ENCODE measurements around the gene ATMIN. TPM values are rescaled to one million over a fixed set of nuclear protein-coding genes. Genes with fewer than 3 reads are reported as not detected.

The ATMIN gene
- total and polyA plus RNA-seq, 9 donors, result 15.6 to 39.5 (median 33.8) TPM

GRCh38 chr16:81003610-81004460, 31.8 kb upstream of the ATMIN start:
- intact Hi-C loops (cut with DNase I), result loop anchor here in 1 of 4 donors (10.0 kb wide), 1 partner anchor 731 kb away; no protein-coding TSS in a partner anchor
- 42 to 61% (median 44%) methylated on average over 11 of the region's 11 CpGs for WGBS, 3 donors
- no peaks in the 10 kb centered on the region for H3K27me3 ChIP-seq
- peak in 1 of 5 donors; percentile 25 for DNase-seq
- no peak overlapping the region for H3K4me3 ChIP-seq
- H3K27ac ChIP-seq, result peak overlapping the region in 1 of 2 donors; percentile 58
- no peaks in the 10 kb centered on the region for H3K36me3 ChIP-seq
- no peak for TF ChIP-seq EP300 (IDR thresholded peaks at IDR 0.05)
- no peaks in the 10 kb centered on the region for H3K9me3 ChIP-seq
- H3K4me1 ChIP-seq (ENCODE audit: insufficient read depth), result peaks cover 9% of the 10 kb centered on the region

- intact Hi-C loops (cut with DNase I), result loop anchor here in 1 of 4 donors (10.0 kb wide), 1 partner anchor 730 kb away; no protein-coding TSS in a partner anchor
- Histone ChIP-seq H3K4me3 (peak overlapping the region; percentile 7), H3K27ac (peak overlapping the region in 1 of 2 donors; percentile 58), H3K27me3 (no peaks in the 10 kb centered on the region), H3K4me1 (ENCODE audit: insufficient read depth) (peaks cover 9% of the 10 kb centered on the region), H3K9me3 (no peaks in the 10 kb centered on the region), H3K36me3 (no peaks in the 10 kb centered on the region)
- 16 to 46% (median 17%) methylated on average over 14 of the region's 14 CpGs for WGBS, 3 donors
- TF ChIP-seq CTCF (IDR thresholded peaks at IDR 0.05), result peak; percentile 34 to 46 (median 40)
- no peak for TF ChIP-seq EP300 (IDR thresholded peaks at IDR 0.05)
- TF ChIP-seq POLR2A (IDR thresholded peaks at IDR 0.05), result no peak
- DNase-seq, result peak in 2 of 5 donors; percentile 27 to 42
These were observed 30.8 kb upstream of the ATMIN start for GRCh38 chr16:81004646-81005353.

GRCh38 chr16:81005610-81006161, 30.0 kb upstream of the ATMIN start:
- H3K27ac ChIP-seq, result peak overlapping the region in 1 of 2 donors; percentile 98
- peak in 2 of 5 donors; percentile 19 to 40 for DNase-seq
- no peaks in the 10 kb centered on the region for H3K36me3 ChIP-seq
- no peak for TF ChIP-seq CTCF (IDR thresholded peaks at IDR 0.05)
- H3K4me1 ChIP-seq (ENCODE audit: insufficient read depth), result peaks cover 9% of the 10 kb centered on the region
- no peaks in the 10 kb centered on the region for H3K27me3 ChIP-seq
- 19 to 25% (median 24%) methylated on average over 18 of the region's 18 CpGs for WGBS, 3 donors
- intact Hi-C loops (cut with DNase I), result loop anchor here in 1 of 4 donors (2.0 to 10.0 kb wide), 2 partner anchors 71 to 729 kb away; partner anchors contain the start of gene C16orf46
- H3K9me3 ChIP-seq, result no peaks in the 10 kb centered on the region
- peak overlapping the region; percentile 81 for H3K4me3 ChIP-seq

- peak overlapping the region; percentile 81 for H3K4me3 ChIP-seq
- TF ChIP-seq EP300 (IDR thresholded peaks at IDR 0.05) (no peak), POLR2A (IDR thresholded peaks at IDR 0.05) (no peak), CTCF (IDR thresholded peaks at IDR 0.05) (no peak)
- peak overlapping the region; percentile 94 to 98 for H3K27ac ChIP-seq
- H3K4me1 ChIP-seq (ENCODE audit: insufficient read depth), result peaks cover 9% of the 10 kb centered on the region
- no peaks in the 10 kb centered on the region for H3K27me3 ChIP-seq
- WGBS, 3 donors, result 0 to 1% (median 0%) methylated on average over 28 to 50 of the region's 50 CpGs
- intact Hi-C loops (cut with DNase I), result loop anchor here in 1 of 4 donors (2.0 to 10.0 kb wide), 2 partner anchors 70 to 728 kb away; partner anchors contain the start of gene C16orf46
- H3K36me3 ChIP-seq, result no peaks in the 10 kb centered on the region
- no peaks in the 10 kb centered on the region for H3K9me3 ChIP-seq
- peak; percentile 62 to 79 (median 73) for DNase-seq
These were observed 29.3 kb upstream of the ATMIN start for GRCh38 chr16:81006211-81006812.
